HepG2 (cell line): ENCODE results near the gene ADPGK. TPM values are rescaled to one million over a fixed set of nuclear protein-coding genes. Genes with fewer than 3 reads are reported as not detected.

ENCODE experiments used
- ATAC-seq: fragments of 200-7000 bp; cut with Tn5 transposase; 3 replicates; pipeline ENCODE4 v1.9.1; 2020; ENCODE audit warnings: mild to moderate bottlenecking, moderate library complexity
- BruUV-seq: library from RNA; stranded (reverse); fragments of 400-500 nt; replicated peaks from 2 replicates; lab custom pipeline; 2021; lab: Mats Ljungman, UMichigan
- CTCF ChIA-PET: fragments of 300-600 bp; formaldehyde crosslinking; extraction: SDS; loops from one replicate; lab custom pipeline; 2021; ENCODE audit warnings: low total read pairs, inconsistent platforms, low intra/inter-chr PET ratio; lab: Yijun Ruan, JAX
- POLR2A ChIA-PET: fragments of 350-600 bp; sonication (Branson Sonifier 250); formaldehyde crosslinking; loops from one replicate; lab custom pipeline; 2020; ENCODE audit warnings: antibody characterized with exemption, inconsistent platforms; lab: Yijun Ruan, JAX
- DNase-seq: peaks from one replicate; pipeline ENCODE4 v3.0.0-alpha.2; 2015; ENCODE audit warnings: low spot score
- FAIRE-seq: peaks from 3 replicates; lab custom pipeline; 2011; peaks lifted over from hg19 to GRCh38; lab: Jason Lieb, UNC
- H2AFZ ChIP-seq: one replicate; pipeline ENCODE4 v1.6.1; 2011; ENCODE audit warnings: low read length, inconsistent platforms
- H3K27ac ChIP-seq: fragments of 300-600 bp; 3 replicates; pipeline ENCODE4 v1.8.0; 2011; ENCODE audit warnings: mixed run types, mild to moderate bottlenecking, mixed read lengths, low read length, inconsistent platforms; ENCODE audit not compliant: insufficient read depth; ENCODE audit errors: extremely low read length
- H3K27me3 ChIP-seq, 2 experiments: fragments of 200-600 bp in 1 of 2; 2 replicates in 1 of 2; 3 replicates in 1 of 2; pipeline versions ENCODE4 v1.6.0 to v1.8.0; 2011; ENCODE audit warnings: low read length in 2 of 2, mild to moderate bottlenecking in 2 of 2, moderate library complexity in 2 of 2, inconsistent platforms in 1 of 2; ENCODE audit not compliant: insufficient read depth in 2 of 2, control insufficient read depth in 1 of 2
- H3K36me3 ChIP-seq, 2 experiments: fragments of 200-600 bp in 1 of 2; replicated peaks in 1 of 2; 2 replicates in 1 of 2; 3 replicates in 1 of 2; pipeline versions ENCODE4 v1.5.1 to v1.8.0; 2011; ENCODE audit warnings: low read length in 2 of 2, inconsistent platforms in 1 of 2; ENCODE audit not compliant: insufficient read depth in 2 of 2, control insufficient read depth in 1 of 2
- H3K4me1 ChIP-seq: 2 replicates; pipeline ENCODE4 v1.5.1; 2012; ENCODE audit warnings: low read length, inconsistent platforms; ENCODE audit not compliant: insufficient read depth
- H3K4me2 ChIP-seq: 2 replicates; pipeline ENCODE4 v1.6.0; 2011; ENCODE audit warnings: low read depth, low read length, inconsistent platforms
- H3K4me3 ChIP-seq, 3 experiments: fragments of 200-600 bp in 1 of 3; sonication (generic), shearing (Covaris generic) in 1 of 3; replicated peaks in 1 of 3; 2 replicates each; pipeline ENCODE4 v1.5.1; 2011 to 2016; ENCODE audit warnings: low read length in 3 of 3, inconsistent platforms in 2 of 3, low read depth in 2 of 3, mild to moderate bottlenecking in 2 of 3, control low read depth in 1 of 3, mixed read lengths in 1 of 3; ENCODE audit not compliant: insufficient read depth in 1 of 3
- H3K79me2 ChIP-seq: one replicate; pipeline ENCODE4 v1.6.1; 2011; ENCODE audit warnings: low read length, inconsistent platforms; ENCODE audit not compliant: insufficient read depth
- H3K9ac ChIP-seq: 2 replicates; pipeline ENCODE4 v1.6.0; 2011; ENCODE audit warnings: mild to moderate bottlenecking, low read depth, low read length, inconsistent platforms; ENCODE audit not compliant: insufficient read depth
- H3K9me3 ChIP-seq: 2 replicates; pipeline ENCODE4 v1.5.1; 2012; ENCODE audit warnings: mild to moderate bottlenecking, low read length
- H4K20me1 ChIP-seq: 2 replicates; pipeline ENCODE4 v1.6.0; 2011; ENCODE audit warnings: inconsistent platforms, mild to moderate bottlenecking, low read length, moderate library complexity; ENCODE audit not compliant: insufficient read depth
- AGO1 ChIP-seq: fragments of 200-400 bp; formaldehyde crosslinking; IDR thresholded peaks from 2 replicates; pipeline ENCODE4 v1.6.1; 2017; ENCODE audit warnings: mild to moderate bottlenecking, low read depth, low read length, moderate library complexity; ENCODE audit not compliant: poor library complexity, severe bottlenecking
- ASH2L ChIP-seq: fragments of 300-600, 200-600 bp; sonication (generic); IDR thresholded peaks from 2 replicates; pipeline ENCODE4 v1.7.0; 2017; ENCODE audit warnings: low read depth, mild to moderate bottlenecking, moderate library complexity, mixed read lengths, low read length; ENCODE audit not compliant: insufficient read length
- CBX5 ChIP-seq: sonication (generic); formaldehyde crosslinking; IDR thresholded peaks from 2 replicates; pipeline ENCODE4 v1.4.0; 2020; ENCODE audit warnings: missing genetic modification reagents, borderline replicate concordance
- CENPBD1 ChIP-seq: sonication (generic); formaldehyde crosslinking; IDR thresholded peaks from 2 replicates; pipeline ENCODE4 v1.8.0; 2022; ENCODE audit warnings: missing genetic modification reagents, low read depth, mild to moderate bottlenecking, borderline replicate concordance
- EED ChIP-seq: sonication (generic); formaldehyde crosslinking; IDR thresholded peaks from 2 replicates; pipeline ENCODE4 v1.5.0; 2020; ENCODE audit warnings: mild to moderate bottlenecking, missing genetic modification reagents
- FOXO1 ChIP-seq: sonication (generic); formaldehyde crosslinking; IDR thresholded peaks from 2 replicates; pipeline ENCODE4 v1.4.0; 2020; ENCODE audit warnings: missing genetic modification reagents
- KLF6 ChIP-seq: IDR thresholded peaks from 2 replicates; pipeline ENCODE4 v1.8.0; 2016; ENCODE audit warnings: missing biosample characterization, missing genetic modification reagents
- NAIF1 ChIP-seq: sonication (generic); formaldehyde crosslinking; IDR thresholded peaks from 2 replicates; pipeline ENCODE4 v1.5.0; 2020; ENCODE audit warnings: mild to moderate bottlenecking, missing genetic modification reagents, borderline replicate concordance
- NKX3-1 ChIP-seq: sonication (generic); formaldehyde crosslinking; IDR thresholded peaks from 2 replicates; pipeline ENCODE4 v1.5.0; 2020; ENCODE audit warnings: missing genetic modification reagents
- PCBP1 ChIP-seq: fragments of 200-400 bp; formaldehyde crosslinking; IDR thresholded peaks from 2 replicates; pipeline ENCODE4 v1.6.1; 2017; ENCODE audit warnings: mild to moderate bottlenecking, low read depth, low read length, borderline replicate concordance
- PCBP2 ChIP-seq: fragments of 200-400 bp; formaldehyde crosslinking; optimal IDR thresholded peaks from 2 replicates; pipeline ENCODE3; 2018; ENCODE audit warnings: low read length, low read depth; ENCODE audit not compliant: poor library complexity, severe bottlenecking
- PLRG1 ChIP-seq: fragments of 450-650 bp; conservative IDR thresholded peaks from 2 replicates; pipeline ENCODE4 v1.6.1; 2016
- SATB2 ChIP-seq: sonication (generic); formaldehyde crosslinking; IDR thresholded peaks from 2 replicates; pipeline ENCODE4 v1.5.0; 2020; ENCODE audit warnings: missing genetic modification reagents
- SRF ChIP-seq: IDR thresholded peaks from 2 replicates; pipeline ENCODE4 v1.6.1; 2011; ENCODE audit warnings: mild to moderate bottlenecking, low read depth, low read length, moderate library complexity
- TOE1 ChIP-seq: sonication (generic); formaldehyde crosslinking; IDR thresholded peaks from 2 replicates; pipeline ENCODE4 v1.4.0; 2020; ENCODE audit warnings: mild to moderate bottlenecking, missing genetic modification reagents
- YY1 ChIP-seq: IDR thresholded peaks from 2 replicates; pipeline ENCODE4 v1.6.1; 2011; ENCODE audit warnings: low read length, low read depth, moderate library complexity, mild to moderate bottlenecking; ENCODE audit not compliant: insufficient read depth, insufficient replicate concordance
- ZNF274 ChIP-seq: sonication (generic); formaldehyde crosslinking; IDR thresholded peaks from 2 replicates; pipeline ENCODE4 v1.5.1; 2020; ENCODE audit warnings: mild to moderate bottlenecking, missing genetic modification reagents
- ZNF570 ChIP-seq: sonication (generic); formaldehyde crosslinking; IDR thresholded peaks from 2 replicates; pipeline ENCODE4 v1.4.0; 2020; ENCODE audit warnings: mild to moderate bottlenecking, missing genetic modification reagents, borderline replicate concordance
- WGBS: methylation state at CpG from one replicate; pipeline ENCODE4 v1.1.6; 2017; ENCODE audit warnings: low lambda C conversion rate; 5-methylcytosine and 5-hydroxymethylcytosine counted together
- in situ Hi-C: cut with HindIII; loops from 2 replicates; pipeline ENCODE4 v1.10.0; 2017; ENCODE audit warnings: low pct_unique_long_range_greater_than_20kb; ENCODE audit not compliant: extremely low pct_ligation_motif_present
- intact Hi-C: fragments of 100-400 bp; cut with micrococcal nuclease; formaldehyde crosslinking; loops from one replicate; pipeline ENCODE4 v1.10.0; 2022; ENCODE audit not compliant: unreplicated experiment
- polyA plus RNA-seq, 8 experiments: library from polyadenylated mRNA; depleted of rRNA in 3 of 8; stranded (reverse) in 7 of 8; unstranded in 1 of 8; fragments of >200 nt; fragmentation: Illumina TruSeq in 4 of 8; extraction: Trizol in 4 of 8; gene quantifications; 2 replicates each; pipeline versions ENCODE4 v1.2.1 to v1.2.3, GENCODE V29; 2011 to 2016; ENCODE audit warnings: low read depth in 4 of 8, missing spikeins in 1 of 8, mixed read lengths in 1 of 8; ENCODE audit not compliant: insufficient read depth in 1 of 8
- total RNA-seq, 5 experiments: library from RNA; depleted of rRNA; stranded (reverse); fragments of >200 nt; fragmentation: Illumina TruSeq; extraction: Trizol; gene quantifications; 2 replicates each; pipeline ENCODE4 v1.2.3, GENCODE V29; 2016; ENCODE audit warnings: low read depth in 1 of 5
- TF ChIP-seq, protein P1 (sequence below): IDR thresholded peaks from 2 replicates; pipeline ENCODE4 v1.6.1; 2016; ENCODE audit warnings: mild to moderate bottlenecking

ADPGK gene
- total and polyA plus RNA-seq, 2 of the 13 experiments (the other 11 are each of a cell fraction or from before 2014, with no cell fraction given), result 61.6 to 67.5 TPM

GRCh38 chr15:72827226-72827625 lies 43.7 kb upstream of the ADPGK start:
- Histone ChIP-seq H3K4me2 (no peak overlapping the region), H3K4me3 (no peak overlapping the region), H2AFZ (no peak overlapping the region), H3K9me3 (no peaks in the 10 kb centered on the region), H3K79me2 (no peaks in the 10 kb centered on the region), H3K36me3 (no peaks in the 10 kb centered on the region), H3K27me3 (no peaks in the 10 kb centered on the region; a peak in 2 of 5 replicates), H3K9ac (no peak overlapping the region), H3K27ac (no peak overlapping the region)
- in situ Hi-C loops (no loop called here), intact Hi-C loops (no loop called here)
- ChIA-PET POLR2A (no interaction called here), CTCF (no interaction called here)
- ATAC-seq, result no peak
- FAIRE-seq, result no peak
- no peak for DNase-seq
- TF ChIP-seq CBX5 (CRISPR knock-in tag), result no peak
- TF ChIP-seq FOXO1, result no peak
- TF ChIP-seq, all 625 proteins: peak for 0
- no TSS peak for BruUV-seq
- Histone ChIP-seq H4K20me1 (no peaks in the 10 kb centered on the region), H3K4me1 (no peaks in the 10 kb centered on the region)

GRCh38 chr15:72826611-72827010 lies 43.1 kb upstream of the ADPGK start:
- Histone ChIP-seq H3K27me3 (no peaks in the 10 kb centered on the region; a peak in 2 of 5 replicates), H3K4me1 (no peaks in the 10 kb centered on the region), H3K9ac (no peak overlapping the region), H4K20me1 (no peaks in the 10 kb centered on the region), H3K79me2 (no peaks in the 10 kb centered on the region), H2AFZ (no peak overlapping the region), H3K27ac (no peak overlapping the region), H3K9me3 (no peaks in the 10 kb centered on the region), H3K4me3 (no peak overlapping the region), H3K36me3 (no peaks in the 10 kb centered on the region), H3K4me2 (no peak overlapping the region)
- CTCF ChIA-PET, result no interaction called here
- no TSS peak for BruUV-seq
- TF ChIP-seq PCBP2 (no peak), AGO1 (no peak), ZNF570 (CRISPR knock-in tag) (no peak), PCBP1 (no peak), NKX3-1 (CRISPR knock-in tag) (no peak), TOE1 (CRISPR knock-in tag) (no peak), PLRG1 (no peak), CENPBD1 (no peak), SATB2 (CRISPR knock-in tag) (no peak), NAIF1 (no peak), EED (CRISPR knock-in tag) (no peak), SRF (no peak), ZNF274 (no peak), KLF6 (CRISPR knock-in tag) (no peak), YY1 (no peak), ASH2L (no peak)
- TF ChIP-seq, protein P1, sequence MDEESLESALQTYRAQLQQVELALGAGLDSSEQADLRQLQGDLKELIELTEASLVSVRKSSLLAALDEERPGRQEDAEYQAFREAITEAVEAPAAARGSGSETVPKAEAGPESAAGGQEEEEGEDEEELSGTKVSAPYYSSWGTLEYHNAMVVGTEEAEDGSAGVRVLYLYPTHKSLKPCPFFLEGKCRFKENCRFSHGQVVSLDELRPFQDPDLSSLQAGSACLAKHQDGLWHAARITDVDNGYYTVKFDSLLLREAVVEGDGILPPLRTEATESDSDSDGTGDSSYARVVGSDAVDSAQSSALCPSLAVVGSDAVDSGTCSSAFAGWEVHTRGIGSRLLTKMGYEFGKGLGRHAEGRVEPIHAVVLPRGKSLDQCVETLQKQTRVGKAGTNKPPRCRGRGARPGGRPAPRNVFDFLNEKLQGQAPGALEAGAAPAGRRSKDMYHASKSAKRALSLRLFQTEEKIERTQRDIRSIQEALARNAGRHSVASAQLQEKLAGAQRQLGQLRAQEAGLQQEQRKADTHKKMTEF (CRISPR knock-in tag), result no peak
- in situ Hi-C loops, result no loop called here
- POLR2A ChIA-PET, result no interaction called here
- no peak for ATAC-seq
- no peak for FAIRE-seq
- intact Hi-C loops, result no loop called here
- no peak for DNase-seq
- WGBS, result 35% methylated on average over 4 of the region's 9 CpGs
